Stimulated activated naive CD8-positive, alpha-beta T cell treated with anti-CD3 and anti-CD28 coated beads, Interleukin-15, Interleukin-2, amounts not matched to agents 100 ng/mL and 50 ng/mL, for 24 hours (primary cell): ENCODE measurements around the gene NOVA2.

ENCODE experiments used
- H3K27ac Mint-ChIP-seq: one replicate; pipeline ENCODE4 v1.8.0; 2021; ENCODE audit warnings: mild to moderate bottlenecking, mixed read lengths
- H3K27me3 Mint-ChIP-seq: one replicate; pipeline ENCODE4 v1.8.0; 2021; ENCODE audit warnings: mixed read lengths
- H3K36me3 Mint-ChIP-seq: one replicate; pipeline ENCODE4 v1.8.0; 2021; ENCODE audit warnings: low read depth, mixed read lengths
- H3K4me1 Mint-ChIP-seq: one replicate; pipeline ENCODE4 v1.8.0; 2021; ENCODE audit warnings: low read depth, mixed read lengths
- H3K4me3 Mint-ChIP-seq: one replicate; pipeline ENCODE4 v1.8.0; 2021; ENCODE audit warnings: mild to moderate bottlenecking, mixed read lengths
- H3K9me3 Mint-ChIP-seq: one replicate; pipeline ENCODE4 v1.8.0; 2021; ENCODE audit warnings: mixed read lengths

Gene NOVA2

DNA sequence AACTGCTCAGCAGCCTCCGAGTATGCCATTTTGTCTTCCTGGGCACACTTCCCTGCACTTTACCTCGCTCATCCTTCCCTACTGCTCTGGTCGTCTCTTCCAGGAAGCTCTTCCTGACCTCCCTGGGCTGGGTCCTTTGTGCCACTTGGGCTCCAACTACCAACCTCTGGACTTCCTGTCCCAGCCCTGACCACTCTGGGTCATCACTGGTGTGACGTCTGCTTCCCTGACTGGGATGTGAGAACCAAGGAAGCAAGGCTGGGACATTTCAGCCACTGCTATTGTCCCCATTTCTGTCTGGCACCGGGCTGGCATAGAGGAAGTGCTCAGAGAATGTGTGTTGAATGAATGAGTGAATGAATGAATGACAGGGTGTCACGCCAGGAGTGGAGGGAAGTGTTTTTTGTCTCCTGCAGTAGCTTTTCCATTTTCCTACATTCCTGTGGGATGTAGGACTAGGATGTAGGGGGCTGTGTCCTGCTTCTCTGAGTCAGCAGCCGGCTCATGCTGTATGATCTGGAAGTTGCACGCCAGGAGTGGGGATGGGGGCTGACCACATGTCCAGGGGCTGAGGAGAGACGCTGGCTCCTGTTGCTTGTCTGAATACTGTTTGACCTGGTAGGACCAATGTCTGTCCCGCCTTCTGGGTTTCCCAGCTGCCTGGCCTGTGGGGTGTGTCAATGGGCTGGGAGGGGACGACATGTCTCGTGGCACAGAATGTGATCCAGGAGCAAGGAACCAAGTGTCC, 14.7 kb downstream of the NOVA2 start:
- H3K9me3 Mint-ChIP-seq = no peaks in the 10 kb centered on the region
- H3K27me3 Mint-ChIP-seq = peaks cover 57% of the 10 kb centered on the region
- H3K4me3 Mint-ChIP-seq = no peak overlapping the region
- H3K36me3 Mint-ChIP-seq = no peaks in the 10 kb centered on the region
- H3K27ac Mint-ChIP-seq = no peak overlapping the region
- H3K4me1 Mint-ChIP-seq = peaks cover 2% of the 10 kb centered on the region

DNA sequence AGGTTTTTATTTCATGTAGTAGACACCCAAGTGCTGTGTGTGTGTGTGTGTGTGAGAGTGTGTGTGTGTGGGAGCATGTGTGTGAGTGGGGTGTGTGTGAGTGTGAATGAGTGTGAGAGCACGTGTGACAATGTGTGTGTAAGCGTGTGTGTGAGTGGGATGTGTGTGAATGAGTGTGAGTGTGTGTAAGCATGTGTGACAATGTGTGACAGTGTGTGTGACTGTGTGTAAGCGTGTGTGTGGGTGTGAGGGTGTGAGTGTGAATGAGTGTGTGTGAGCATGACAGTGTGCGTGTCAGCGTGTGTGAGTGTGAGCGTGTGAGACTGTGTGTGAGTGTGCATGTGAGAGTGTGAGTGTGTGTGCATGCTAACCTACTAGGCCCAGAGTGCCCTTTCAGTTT, 15.3 kb downstream of the NOVA2 start:
- Mint-ChIP-seq H3K4me1 (peaks cover 3% of the 10 kb centered on the region), H3K27me3 (peaks cover 56% of the 10 kb centered on the region), H3K36me3 (no peaks in the 10 kb centered on the region), H3K9me3 (peaks cover 1% of the 10 kb centered on the region), H3K27ac (no peak overlapping the region), H3K4me3 (no peak overlapping the region)

DNA sequence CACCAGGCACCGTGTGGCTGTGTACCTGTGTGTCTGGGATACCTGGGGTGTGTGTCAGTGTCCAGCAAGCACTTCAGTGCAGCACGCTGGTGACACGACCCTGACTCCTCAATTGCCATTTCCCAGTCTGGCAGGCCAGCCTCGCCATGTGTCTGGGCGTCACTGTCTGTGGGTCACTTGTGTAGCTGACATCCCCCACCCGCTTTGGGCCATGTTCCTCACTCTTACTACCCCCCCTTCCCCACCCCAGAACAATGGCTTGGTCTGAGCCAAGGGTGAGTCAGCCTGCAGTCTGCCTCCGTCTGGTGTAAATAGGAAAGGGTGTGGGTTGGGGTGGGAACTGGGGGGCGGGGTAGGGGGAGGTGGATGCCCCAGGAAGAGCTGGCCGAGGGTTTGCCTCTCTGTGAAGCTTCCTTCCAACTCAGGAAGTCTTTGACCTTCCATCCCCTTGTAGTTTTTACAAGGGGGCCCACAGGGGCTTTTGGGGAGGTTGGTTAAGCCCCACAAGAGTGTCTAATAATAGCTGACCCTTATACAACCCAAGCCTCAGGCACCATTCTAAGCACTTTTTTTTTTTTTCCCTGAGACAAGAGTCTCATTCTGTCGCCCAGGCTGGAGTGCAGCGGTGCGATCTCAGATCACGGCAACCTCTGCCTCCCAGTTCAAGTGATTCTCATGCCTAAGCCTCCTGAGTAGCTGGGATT, 17.6 kb downstream of the NOVA2 start:
- H3K4me3 Mint-ChIP-seq = no peak overlapping the region
- peaks cover 4% of the 10 kb centered on the region for H3K9me3 Mint-ChIP-seq
- H3K27me3 Mint-ChIP-seq = peaks cover 48% of the 10 kb centered on the region
- H3K4me1 Mint-ChIP-seq = peaks cover 11% of the 10 kb centered on the region
- H3K36me3 Mint-ChIP-seq = no peaks in the 10 kb centered on the region
- H3K27ac Mint-ChIP-seq = no peak overlapping the region

DNA sequence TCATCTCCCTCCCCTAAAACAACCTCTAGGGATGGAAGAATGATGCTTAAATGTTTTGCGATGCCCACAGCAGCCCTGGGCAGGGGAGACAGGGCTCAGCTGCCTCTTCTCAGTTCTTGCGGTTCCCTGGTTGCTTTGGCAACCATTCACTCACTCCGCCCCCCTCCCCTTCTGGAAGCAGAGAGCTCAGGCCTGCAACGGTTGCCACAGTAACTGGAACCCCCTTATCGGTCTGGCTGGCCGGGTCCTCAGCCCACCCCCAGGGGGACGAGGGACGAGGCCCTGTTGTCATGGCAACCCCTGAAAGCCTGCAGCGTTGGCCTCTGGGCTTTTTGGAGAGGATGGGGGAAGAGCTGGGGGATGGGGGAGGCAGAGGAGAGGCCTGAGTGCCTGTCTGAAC, 19.5 kb downstream of the NOVA2 start:
- Mint-ChIP-seq H3K27me3 (peaks cover 44% of the 10 kb centered on the region), H3K27ac (no peak overlapping the region), H3K4me1 (peaks cover 11% of the 10 kb centered on the region), H3K9me3 (peaks cover 4% of the 10 kb centered on the region), H3K4me3 (no peak overlapping the region), H3K36me3 (no peaks in the 10 kb centered on the region)

DNA sequence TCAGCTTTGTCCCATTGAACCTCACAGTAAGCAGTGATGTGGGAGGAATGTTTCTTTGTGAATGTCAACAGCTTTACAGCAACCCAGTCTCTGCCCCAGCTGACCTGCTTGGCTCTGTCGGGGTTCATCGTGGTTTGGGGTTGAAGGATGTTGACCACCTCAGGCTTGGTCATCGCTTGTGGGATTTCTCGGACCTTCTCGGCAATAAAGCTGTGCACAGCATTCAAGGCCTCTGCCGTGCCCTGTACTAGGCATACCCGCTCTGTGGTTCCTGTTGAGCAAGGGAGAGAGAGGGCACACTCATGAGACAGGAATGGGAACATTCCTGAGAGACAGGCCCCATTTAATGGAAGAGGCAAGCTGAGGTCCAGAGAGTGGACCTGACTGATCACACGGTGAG, 20.0 kb downstream of the NOVA2 start:
- H3K27ac Mint-ChIP-seq = no peak overlapping the region
- H3K27me3 Mint-ChIP-seq = peaks cover 44% of the 10 kb centered on the region
- no peak overlapping the region for H3K4me3 Mint-ChIP-seq
- peaks cover 11% of the 10 kb centered on the region for H3K4me1 Mint-ChIP-seq
- H3K9me3 Mint-ChIP-seq = peaks cover 4% of the 10 kb centered on the region
- H3K36me3 Mint-ChIP-seq = no peaks in the 10 kb centered on the region

DNA sequence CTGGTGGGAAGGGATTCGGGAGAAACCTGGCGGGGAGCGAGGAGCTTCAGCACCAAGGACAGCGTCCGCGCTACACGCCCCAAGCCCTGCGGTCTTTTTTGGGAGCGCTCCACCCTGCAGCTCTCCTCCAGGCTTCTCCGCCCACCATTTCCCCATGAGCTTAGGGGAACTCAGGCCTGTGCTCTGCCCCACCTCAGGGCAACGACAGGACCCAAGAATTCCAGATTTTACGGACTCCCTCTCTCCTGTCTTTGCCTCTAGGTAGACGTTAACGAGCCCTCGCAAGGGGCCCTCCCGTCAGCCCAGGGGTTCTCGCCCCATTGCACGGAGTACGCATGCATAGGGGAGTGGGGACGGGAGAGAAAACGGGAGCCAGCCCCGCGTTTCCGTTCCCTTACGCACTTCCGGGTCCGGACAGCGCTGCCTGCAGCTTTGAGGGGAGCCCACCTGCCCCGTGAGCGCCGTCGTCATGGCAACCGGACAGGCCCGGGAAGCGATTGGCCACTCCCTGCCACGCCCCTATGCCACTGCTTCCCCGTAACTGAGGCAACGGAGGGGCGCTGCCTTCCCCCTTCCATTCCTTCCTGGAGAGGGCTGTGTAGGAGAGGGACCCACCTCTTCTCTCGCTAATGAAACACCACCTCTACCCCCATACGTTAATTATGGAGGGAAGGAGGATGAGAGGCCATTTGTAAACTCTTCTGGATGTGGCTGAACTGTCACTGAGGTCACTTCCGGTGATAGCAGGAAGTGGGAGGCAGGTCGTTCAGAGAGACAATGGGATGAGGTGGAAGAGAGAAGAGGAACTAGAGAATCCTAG, 20.8 kb downstream of the NOVA2 start:
- Mint-ChIP-seq H3K36me3 (no peaks in the 10 kb centered on the region), H3K27ac (no peak overlapping the region), H3K27me3 (peaks cover 38% of the 10 kb centered on the region), H3K9me3 (peaks cover 4% of the 10 kb centered on the region), H3K4me1 (peaks cover 11% of the 10 kb centered on the region), H3K4me3 (peak overlapping the region; percentile 76)

DNA sequence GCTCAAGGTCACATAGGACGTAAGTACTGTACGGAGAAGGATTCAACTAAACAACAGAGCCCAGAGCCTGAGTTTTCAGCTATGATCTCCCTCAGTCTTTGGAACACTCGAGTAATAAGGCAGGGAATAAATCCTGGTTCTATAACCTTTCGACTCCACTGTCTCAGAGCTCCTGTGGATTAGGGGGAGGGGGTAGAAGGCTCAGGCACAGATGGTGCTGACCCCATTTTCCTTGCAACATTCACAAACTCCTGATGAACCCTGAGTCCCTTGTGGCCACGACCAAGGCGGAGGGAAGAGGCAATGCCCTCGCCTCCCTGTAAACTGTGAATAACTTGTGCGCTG, 21.4 kb downstream of the NOVA2 start:
- peaks cover 11% of the 10 kb centered on the region for H3K4me1 Mint-ChIP-seq
- H3K9me3 Mint-ChIP-seq = peaks cover 4% of the 10 kb centered on the region
- peaks cover 38% of the 10 kb centered on the region for H3K27me3 Mint-ChIP-seq
- no peak overlapping the region for H3K27ac Mint-ChIP-seq
- peak overlapping the region; percentile 30 for H3K4me3 Mint-ChIP-seq
- H3K36me3 Mint-ChIP-seq = no peaks in the 10 kb centered on the region

DNA sequence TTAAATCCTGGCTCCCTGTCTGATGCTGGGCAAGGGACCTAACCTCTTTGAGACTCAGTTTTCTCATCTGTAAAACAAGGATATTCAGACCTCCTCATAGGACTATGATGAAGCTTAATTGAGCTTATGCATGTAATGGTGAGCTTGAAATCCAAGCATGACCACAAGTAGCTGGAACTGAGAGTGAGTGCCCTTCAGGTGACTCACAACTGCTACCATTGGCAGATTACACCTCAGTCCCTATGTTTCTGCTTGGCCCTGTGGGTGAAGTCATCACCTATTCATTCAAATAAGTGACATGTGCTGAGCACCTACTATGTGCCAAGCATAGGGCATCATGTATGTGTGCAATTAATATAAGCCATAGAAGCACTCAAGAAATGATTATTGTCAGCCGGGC, 25.7 kb downstream of the NOVA2 start:
- Mint-ChIP-seq H3K27ac (no peak overlapping the region), H3K4me3 (no peak overlapping the region), H3K4me1 (peaks cover 4% of the 10 kb centered on the region), H3K9me3 (no peaks in the 10 kb centered on the region), H3K27me3 (peaks cover 38% of the 10 kb centered on the region), H3K36me3 (no peaks in the 10 kb centered on the region)

DNA sequence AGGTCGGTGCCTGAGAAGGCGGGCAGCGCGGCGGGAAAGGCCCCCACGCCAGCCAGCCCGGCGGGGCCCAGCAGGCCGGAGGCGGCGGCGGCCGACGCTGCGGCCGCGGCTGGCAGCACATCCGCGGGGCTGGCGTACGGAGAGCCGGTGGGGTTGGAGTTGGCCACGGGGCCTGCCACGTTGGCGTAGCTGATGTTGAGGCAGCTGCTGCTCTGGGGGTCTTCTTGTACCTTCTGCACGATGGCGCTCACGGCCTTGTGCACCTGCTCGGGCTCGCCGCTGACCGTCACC, 33.2 kb downstream of the NOVA2 start:
- peaks cover 3% of the 10 kb centered on the region for H3K4me1 Mint-ChIP-seq
- no peak overlapping the region for H3K4me3 Mint-ChIP-seq
- H3K36me3 Mint-ChIP-seq = no peaks in the 10 kb centered on the region
- peaks cover 49% of the 10 kb centered on the region for H3K27me3 Mint-ChIP-seq
- H3K27ac Mint-ChIP-seq = no peak overlapping the region
- H3K9me3 Mint-ChIP-seq = no peaks in the 10 kb centered on the region

DNA sequence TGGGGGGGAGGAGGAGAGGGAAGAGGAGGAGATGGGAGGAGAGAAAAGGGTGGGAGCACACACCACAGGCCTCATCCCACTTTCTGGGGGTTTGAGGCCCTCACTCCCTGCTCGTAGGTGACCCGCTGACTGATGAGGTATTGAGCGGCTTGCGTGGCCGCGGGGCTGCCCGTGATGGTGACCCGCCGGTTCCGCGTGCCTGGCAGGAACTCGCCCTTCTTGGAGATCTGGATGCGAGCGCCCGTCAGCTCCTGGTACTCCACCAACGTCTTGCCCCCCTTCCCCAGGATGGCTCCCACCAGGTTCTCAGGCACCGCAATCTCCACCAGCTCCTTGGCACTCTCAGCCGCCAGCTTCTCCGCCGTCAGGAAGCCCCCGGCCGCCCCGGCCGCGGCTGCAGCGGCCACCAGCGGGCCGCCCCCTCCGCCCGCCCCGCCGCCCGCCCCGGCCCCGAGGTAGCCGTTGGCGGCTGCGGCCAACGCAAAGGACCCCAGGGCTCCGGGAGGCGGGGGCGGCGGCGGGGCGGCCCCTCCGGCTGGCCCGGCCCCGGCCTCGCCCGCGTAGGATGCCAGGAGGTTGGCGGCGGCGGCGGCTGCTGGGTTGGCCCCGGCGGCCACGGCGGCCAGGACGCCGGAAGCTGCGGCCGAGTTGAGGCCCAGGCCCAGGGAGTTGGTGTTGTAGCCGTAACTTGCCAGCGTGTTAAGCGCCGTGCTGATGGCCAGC, 33.7 kb downstream of the NOVA2 start:
- no peak overlapping the region for H3K4me3 Mint-ChIP-seq
- H3K36me3 Mint-ChIP-seq = no peaks in the 10 kb centered on the region
- no peaks in the 10 kb centered on the region for H3K9me3 Mint-ChIP-seq
- peaks cover 3% of the 10 kb centered on the region for H3K4me1 Mint-ChIP-seq
- peaks cover 55% of the 10 kb centered on the region for H3K27me3 Mint-ChIP-seq
- no peak overlapping the region for H3K27ac Mint-ChIP-seq

DNA sequence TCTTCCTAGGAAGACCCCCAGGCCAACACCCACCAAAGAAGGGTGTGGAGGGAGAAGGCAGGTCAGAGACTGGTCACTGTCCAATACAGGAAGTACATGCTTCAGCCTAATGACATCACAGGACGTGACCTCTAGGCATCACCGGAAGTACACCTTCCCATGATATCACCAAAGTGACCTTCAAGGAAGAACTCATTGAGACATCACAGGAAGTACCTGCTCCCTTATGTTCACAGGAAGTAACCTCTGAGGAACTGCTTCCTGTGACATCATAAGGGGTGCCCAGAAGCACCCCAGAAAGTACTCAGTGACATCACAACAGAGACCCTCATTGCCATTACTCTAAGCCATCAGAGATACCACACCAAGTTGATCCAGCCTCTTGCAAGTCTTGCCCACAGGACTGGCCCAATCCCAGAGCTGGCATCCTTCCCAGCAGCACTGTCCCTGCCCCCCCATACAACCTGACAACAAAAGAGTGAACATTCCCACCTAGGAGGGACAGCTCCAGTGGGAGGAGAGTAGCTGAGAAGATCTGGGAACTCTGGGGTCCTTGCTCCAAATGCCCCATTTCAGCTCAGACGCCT, 34.8 kb downstream of the NOVA2 start:
- H3K27me3 Mint-ChIP-seq = peaks cover 51% of the 10 kb centered on the region
- H3K36me3 Mint-ChIP-seq = no peaks in the 10 kb centered on the region

DNA sequence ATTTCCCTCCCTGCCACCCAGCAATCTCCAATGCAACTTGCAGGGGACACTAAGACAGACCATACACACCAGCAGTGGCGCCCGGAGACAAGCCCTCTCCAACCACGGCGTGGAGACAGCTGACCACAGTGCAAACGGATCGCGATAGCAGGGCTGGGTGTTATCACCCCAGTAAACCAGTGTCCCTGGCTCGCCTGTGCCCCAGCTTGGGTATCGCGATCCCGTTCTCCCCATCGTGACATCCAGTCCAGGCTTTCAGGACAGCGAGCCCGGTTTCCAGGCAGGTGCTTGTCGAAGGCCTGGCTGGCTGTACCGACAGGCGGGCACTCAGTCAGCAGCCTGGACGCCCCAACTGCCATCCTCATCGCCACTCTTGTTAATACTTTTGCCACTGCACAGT, 38.4 kb downstream of the NOVA2 start:
- no peak overlapping the region for H3K4me3 Mint-ChIP-seq
- H3K36me3 Mint-ChIP-seq = no peaks in the 10 kb centered on the region
- H3K27me3 Mint-ChIP-seq = peaks cover 49% of the 10 kb centered on the region
- H3K27ac Mint-ChIP-seq = no peak overlapping the region
- H3K9me3 Mint-ChIP-seq = no peaks in the 10 kb centered on the region
- H3K4me1 Mint-ChIP-seq = peaks cover 3% of the 10 kb centered on the region

More for the DNA sequence above, 34.8 kb downstream of the NOVA2 start:
- Mint-ChIP-seq H3K4me3 (no peak overlapping the region), H3K4me1 (peaks cover 3% of the 10 kb centered on the region), H3K27ac (no peak overlapping the region), H3K9me3 (no peaks in the 10 kb centered on the region)

DNA sequence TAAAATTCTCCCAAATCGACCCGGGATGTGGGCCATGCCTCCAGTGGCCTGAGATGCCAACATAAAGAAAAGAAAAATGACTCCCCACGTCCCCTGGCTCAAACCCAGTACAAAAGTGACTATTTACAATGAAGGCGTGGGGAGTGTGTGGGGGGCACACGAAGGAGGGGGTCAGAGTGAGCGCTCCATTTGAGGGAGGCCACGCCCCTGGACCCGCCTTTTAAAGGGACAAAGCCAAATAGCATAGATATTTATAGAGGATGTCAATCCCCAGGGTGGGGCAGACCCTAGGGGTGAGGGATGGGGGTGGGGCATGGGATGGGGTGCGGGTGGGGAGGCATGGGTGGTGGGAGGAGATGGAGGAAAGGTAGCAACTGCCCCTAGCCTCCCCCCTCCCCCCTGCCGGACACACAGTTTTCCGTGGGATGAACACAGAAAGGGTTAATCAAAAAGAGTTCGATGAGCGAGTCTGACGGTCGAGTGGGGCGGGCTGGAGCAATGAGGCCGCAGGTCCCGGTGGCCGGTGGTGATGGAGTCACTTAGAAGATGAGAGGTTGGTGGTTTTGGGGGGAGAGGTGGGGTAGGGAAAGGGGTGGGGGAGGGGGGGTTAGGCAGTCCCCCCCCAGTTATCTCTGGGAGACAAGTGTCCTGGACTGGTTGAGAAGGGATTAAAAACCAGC, 39.0 kb downstream of the NOVA2 start:
- H3K9me3 Mint-ChIP-seq = no peaks in the 10 kb centered on the region
- H3K27me3 Mint-ChIP-seq = peaks cover 50% of the 10 kb centered on the region
- no peak overlapping the region for H3K4me3 Mint-ChIP-seq
- H3K36me3 Mint-ChIP-seq = no peaks in the 10 kb centered on the region
- peaks cover 3% of the 10 kb centered on the region for H3K4me1 Mint-ChIP-seq
- H3K27ac Mint-ChIP-seq = no peak overlapping the region

DNA sequence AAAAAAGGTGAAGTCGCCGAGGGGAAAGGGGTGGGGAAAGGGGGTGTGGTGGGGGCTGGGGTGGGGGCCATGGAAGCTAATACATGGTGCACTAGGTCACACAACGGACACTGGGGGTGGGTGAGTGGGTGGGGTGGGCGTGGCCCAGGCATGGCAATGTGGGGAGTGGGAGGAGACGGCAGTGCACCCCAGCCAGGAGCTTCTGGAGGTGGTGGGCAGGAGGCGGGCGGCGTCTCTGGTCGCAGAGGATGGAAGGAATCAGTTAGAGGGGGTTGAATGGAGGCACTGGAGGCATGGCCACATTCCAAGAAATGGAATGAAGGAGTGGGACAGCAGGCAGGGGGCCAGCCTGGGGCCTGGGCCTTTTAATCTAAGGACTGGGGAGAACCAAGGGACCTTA, 39.9 kb downstream of the NOVA2 start:
- Mint-ChIP-seq H3K9me3 (no peaks in the 10 kb centered on the region), H3K4me1 (peaks cover 1% of the 10 kb centered on the region), H3K27me3 (peaks cover 46% of the 10 kb centered on the region), H3K4me3 (no peak overlapping the region), H3K27ac (no peak overlapping the region), H3K36me3 (no peaks in the 10 kb centered on the region)
